Testis (tissue), 2 donors: Measurements from ENCODE around the gene TAF11.

Experiments
- CTCF ChIP-seq, 3 experiments: fragments of 450-650 bp in 2 of 3; fragments of 200-600 bp in 1 of 3; sonication (generic) in 1 of 3; IDR thresholded peaks; one replicate each; pipeline ENCODE4 v1.5.1; 2016 to 2019; ENCODE audit warnings: antibody characterized with exemption in 3 of 3, mild to moderate bottlenecking in 2 of 3, moderate library complexity in 1 of 3
- POLR2A ChIP-seq: fragments of 450-650 bp; IDR thresholded peaks from one replicate; pipeline ENCODE4 v1.6.1; 2017; ENCODE audit warnings: antibody characterized with exemption, mild to moderate bottlenecking, moderate library complexity

DNA sequence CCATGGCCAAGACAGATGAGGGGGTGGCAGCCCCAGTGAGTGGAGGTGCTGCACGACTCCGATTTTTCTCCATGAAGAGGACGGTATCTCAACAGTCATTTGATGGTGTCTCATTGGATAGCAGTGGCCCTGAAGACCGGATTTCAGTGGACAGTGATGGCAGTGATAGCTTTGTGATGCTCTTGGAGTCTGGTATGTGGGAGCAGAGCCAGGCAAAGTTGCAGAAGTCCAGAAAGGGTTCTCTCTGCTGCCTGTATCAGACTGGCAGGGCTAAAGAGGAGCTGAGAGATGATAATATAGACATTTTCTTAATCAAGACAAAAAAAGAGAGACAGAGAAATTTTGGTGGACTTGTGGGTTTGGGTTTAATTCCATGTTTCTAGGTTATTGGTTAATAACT is 23.8 kb downstream of the TAF11 start:
- TF ChIP-seq CTCF (IDR thresholded peaks at IDR 0.05) (no peak), POLR2A (no peak)
